OCI-LY7 (cell line): ENCODE results near the gene ALKBH2. TPM values are rescaled to one million over a fixed set of nuclear protein-coding genes. Genes with fewer than 3 reads are reported as not detected.

Experiments used
- BruUV-seq: library from RNA; stranded (reverse); fragments of 400-500 nt; replicated peaks from 2 replicates; lab custom pipeline; 2021; lab: Mats Ljungman, UMichigan
- CTCF ChIA-PET: fragments of 300-600 bp; sonication (Branson Sonifier 250); formaldehyde crosslinking; loops from one replicate; lab custom pipeline; 2022; ENCODE audit warnings: antibody characterized with exemption; ENCODE audit not compliant: unreplicated experiment; lab: Charles Lee
- POLR2A ChIA-PET: fragments of 300-600 bp; sonication (Branson Sonifier 250); formaldehyde crosslinking; loops from one replicate; lab custom pipeline; 2022; ENCODE audit warnings: antibody characterized with exemption; lab: Charles Lee
- DNase-seq: peaks from one replicate; pipeline ENCODE4 v3.0.0-alpha.2; 2015; ENCODE audit warnings: low spot score
- H2AFZ ChIP-seq: fragments of 200-600 bp; sonication (generic), shearing (Covaris generic); 2 replicates; pipeline ENCODE4 v1.6.1; 2014; ENCODE audit warnings: mild to moderate bottlenecking, antibody characterized with exemption, low read length, moderate library complexity
- H3K27ac ChIP-seq: fragments of 200-600 bp; sonication (generic); 2 replicates; pipeline ENCODE4 v1.5.1; 2014; ENCODE audit warnings: mixed run types, low read depth, mild to moderate bottlenecking, moderate library complexity, low read length, inconsistent platforms; ENCODE audit not compliant: poor library complexity, severe bottlenecking
- H3K36me3 ChIP-seq: fragments of 200-600 bp; sonication (generic); 2 replicates; pipeline ENCODE4 v1.6.1; 2014; ENCODE audit warnings: mild to moderate bottlenecking, antibody characterized with exemption, low read length, moderate library complexity, mixed read lengths; ENCODE audit not compliant: insufficient read depth
- H3K4me1 ChIP-seq: fragments of 200-600 bp; sonication (generic); 2 replicates; pipeline ENCODE4 v1.5.1; 2014; ENCODE audit warnings: mild to moderate bottlenecking, low read length; ENCODE audit not compliant: insufficient read depth, poor library complexity, severe bottlenecking
- H3K4me2 ChIP-seq: fragments of 200-600 bp; sonication (generic); 2 replicates; pipeline ENCODE4 v1.6.1; 2014; ENCODE audit warnings: mild to moderate bottlenecking, low read length
- H3K4me3 ChIP-seq: fragments of 200-600 bp; sonication (generic); 2 replicates; pipeline ENCODE4 v1.5.1; 2014; ENCODE audit warnings: mild to moderate bottlenecking, low read depth, low read length; ENCODE audit not compliant: poor library complexity, severe bottlenecking
- H3K79me2 ChIP-seq: fragments of 200-600 bp; sonication (generic); 2 replicates; pipeline ENCODE4 v1.6.1; 2016; ENCODE audit warnings: low read depth, mild to moderate bottlenecking, low read length, moderate library complexity, mixed read lengths; ENCODE audit not compliant: insufficient read depth
- H3K9me2 ChIP-seq: fragments of 200-600 bp; sonication (generic); 2 replicates; pipeline ENCODE4 v1.6.1; 2016; ENCODE audit warnings: mild to moderate bottlenecking, low read length, mixed read lengths; ENCODE audit not compliant: insufficient read depth
- H3K9me3 ChIP-seq: fragments of 200-600 bp; sonication (generic); 2 replicates; pipeline ENCODE4 v1.6.1; 2014; ENCODE audit warnings: mild to moderate bottlenecking, mixed run types, low read length, mixed read lengths
- H4K20me1 ChIP-seq: fragments of 200-600 bp; sonication (generic); 2 replicates; pipeline ENCODE4 v1.6.1; 2014; ENCODE audit warnings: mild to moderate bottlenecking, antibody characterized with exemption, low read length, moderate library complexity, mixed read lengths; ENCODE audit not compliant: insufficient read depth
- EZH2phosphoT487 ChIP-seq: fragments of 200-600 bp; sonication (generic); IDR thresholded peaks from 2 replicates; pipeline ENCODE4 v1.6.1; 2018; ENCODE audit warnings: low read depth, borderline replicate concordance, mild to moderate bottlenecking, mixed run types, antibody characterized with exemption, low read length, moderate library complexity, mixed read lengths
- intact Hi-C: fragments of 100-400 bp; cut with micrococcal nuclease; formaldehyde crosslinking; loops from one replicate; pipeline ENCODE4 v1.10.0; 2022; ENCODE audit not compliant: unreplicated experiment
- total RNA-seq, 2 experiments: library from RNA; depleted of rRNA in 1 of 2; stranded (reverse); fragments of >200 nt in 1 of 2; shearing (Covaris generic) in 1 of 2; gene quantifications; 2 replicates each; pipeline ENCODE4 v1.2.3, GENCODE V29; 2014 to 2022
- TF ChIP-seq, protein P1 (sequence below): fragments of 200-600 bp; sonication (generic); conservative IDR thresholded peaks from 2 replicates; pipeline ENCODE4 v1.5.1; 2014; ENCODE audit warnings: mild to moderate bottlenecking, antibody characterized with exemption, low read length, moderate library complexity, mixed read lengths

Gene ALKBH2
- total RNA-seq, 2 experiments from 2014 or later: 70.3 to 111 TPM

DNA sequence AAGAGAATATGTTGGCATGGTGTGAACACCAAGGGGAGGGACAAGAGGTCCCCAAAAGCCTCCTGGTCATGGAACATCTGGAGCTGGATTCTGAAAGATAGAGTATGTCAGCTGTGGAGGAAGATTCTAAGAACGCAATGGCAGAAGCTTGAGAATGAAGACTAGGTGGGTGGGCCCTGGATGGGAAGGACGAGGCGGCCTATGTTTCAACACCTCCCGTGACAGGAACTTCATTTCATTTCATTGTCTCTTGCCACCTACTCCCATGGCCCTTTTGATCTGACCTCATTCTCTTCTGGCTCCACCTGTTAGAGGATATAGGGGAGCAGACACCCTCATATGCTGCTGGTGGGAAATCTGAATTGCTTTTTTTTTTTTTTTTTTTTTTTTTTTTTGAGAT is 7.5 kb upstream of the ALKBH2 start:
- Histone ChIP-seq H3K4me3 (no peak overlapping the region), H3K79me2 (peaks cover 28% of the 10 kb centered on the region), H3K27ac (no peak overlapping the region), H3K9me3 (no peaks in the 10 kb centered on the region), H3K4me2 (no peak overlapping the region), H4K20me1 (0 out of 2 replicates have a peak, but pooled peaks cover 4% of the 10 kb centered on the region), H3K9me2 (no peaks in the 10 kb centered on the region), H2AFZ (no peak overlapping the region), H3K4me1 (peaks cover 31% of the 10 kb centered on the region), H3K36me3 (peaks cover 76% of the 10 kb centered on the region)
- CTCF ChIA-PET: no interaction called here
- POLR2A ChIA-PET: interaction anchor here (0.5 to 1.1 kb wide), 5 partner anchors 47 to 454 kb away, joined by 3 to 7 read pairs (median 3); no protein-coding TSS in a partner anchor
- no TSS peak for BruUV-seq
- intact Hi-C loops: no loop called here
- TF ChIP-seq, protein P1, sequence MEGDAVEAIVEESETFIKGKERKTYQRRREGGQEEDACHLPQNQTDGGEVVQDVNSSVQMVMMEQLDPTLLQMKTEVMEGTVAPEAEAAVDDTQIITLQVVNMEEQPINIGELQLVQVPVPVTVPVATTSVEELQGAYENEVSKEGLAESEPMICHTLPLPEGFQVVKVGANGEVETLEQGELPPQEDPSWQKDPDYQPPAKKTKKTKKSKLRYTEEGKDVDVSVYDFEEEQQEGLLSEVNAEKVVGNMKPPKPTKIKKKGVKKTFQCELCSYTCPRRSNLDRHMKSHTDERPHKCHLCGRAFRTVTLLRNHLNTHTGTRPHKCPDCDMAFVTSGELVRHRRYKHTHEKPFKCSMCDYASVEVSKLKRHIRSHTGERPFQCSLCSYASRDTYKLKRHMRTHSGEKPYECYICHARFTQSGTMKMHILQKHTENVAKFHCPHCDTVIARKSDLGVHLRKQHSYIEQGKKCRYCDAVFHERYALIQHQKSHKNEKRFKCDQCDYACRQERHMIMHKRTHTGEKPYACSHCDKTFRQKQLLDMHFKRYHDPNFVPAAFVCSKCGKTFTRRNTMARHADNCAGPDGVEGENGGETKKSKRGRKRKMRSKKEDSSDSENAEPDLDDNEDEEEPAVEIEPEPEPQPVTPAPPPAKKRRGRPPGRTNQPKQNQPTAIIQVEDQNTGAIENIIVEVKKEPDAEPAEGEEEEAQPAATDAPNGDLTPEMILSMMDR: no peak
- TF ChIP-seq EZH2phosphoT487: no peak
- no peak for DNase-seq

GRCh38 chr12:109099431-109100020 is 6.3 kb upstream of the ALKBH2 start:
- Histone ChIP-seq H3K9me3 (no peaks in the 10 kb centered on the region), H3K36me3 (peaks cover 64% of the 10 kb centered on the region), H4K20me1 (0 out of 2 replicates have a peak, but pooled peaks cover 4% of the 10 kb centered on the region), H3K79me2 (peaks cover 28% of the 10 kb centered on the region), H3K4me2 (peak overlapping the region; percentile 71), H3K4me1 (peaks cover 41% of the 10 kb centered on the region), H3K9me2 (no peaks in the 10 kb centered on the region), H3K4me3 (peak overlapping the region; percentile 87), H2AFZ (no peak overlapping the region), H3K27ac (no peak overlapping the region)
- DNase-seq: no peak
- POLR2A ChIA-PET: interaction anchor here (0.9 to 1.1 kb wide), 3 partner anchors 12 to 45 kb away, joined by 3 to 5 read pairs (median 3); no protein-coding TSS in a partner anchor
- intact Hi-C loops: loop anchor here (10.0 kb wide), 1 partner anchor 465 kb away; the partner anchor contains the start of gene SELPLG
- BruUV-seq: no TSS peak
- CTCF ChIA-PET: no interaction called here
- TF ChIP-seq, protein P1: no peak
- TF ChIP-seq EZH2phosphoT487: no peak

DNA sequence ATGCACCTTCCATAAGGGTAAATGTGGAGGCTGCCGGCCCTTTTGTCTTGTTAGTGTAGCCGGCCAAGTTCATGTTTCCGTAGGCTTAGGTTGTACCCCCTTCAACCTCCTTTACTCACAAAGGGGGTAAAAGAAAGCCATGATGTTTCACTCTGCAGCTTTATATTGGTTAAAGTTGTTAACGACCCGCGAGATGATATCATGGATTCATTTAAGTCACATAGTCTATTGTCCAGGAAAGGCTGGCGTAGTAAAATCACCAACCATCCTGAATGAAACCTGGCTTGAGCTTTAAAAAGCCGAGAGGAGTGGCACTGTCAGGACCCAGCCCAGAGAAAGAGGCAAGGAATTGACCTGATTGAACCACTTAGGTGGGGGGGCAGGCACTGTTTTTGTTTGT is 5.4 kb upstream of the ALKBH2 start:
- H3K4me1 ChIP-seq: peaks cover 50% of the 10 kb centered on the region
- H3K9me2 ChIP-seq: no peaks in the 10 kb centered on the region
- ChIA-PET CTCF (interaction anchor here (0.7 kb wide), 1 partner anchor 8 kb away, joined by 3 read pairs; no protein-coding TSS in a partner anchor), POLR2A (interaction anchor here (0.8 to 1.0 kb wide), 3 partner anchors 13 to 461 kb away, joined by 3 to 5 read pairs (median 3); no protein-coding TSS in a partner anchor)
- H2AFZ ChIP-seq: no peak overlapping the region
- H3K4me2 ChIP-seq: peak overlapping the region; percentile 71
- DNase-seq: no peak
- intact Hi-C loops: loop anchor here (10.0 kb wide), 1 partner anchor 464 kb away; the partner anchor contains the start of gene SELPLG
- H3K9me3 ChIP-seq: no peaks in the 10 kb centered on the region
- H3K79me2 ChIP-seq: peaks cover 28% of the 10 kb centered on the region
- TF ChIP-seq, protein P1: no peak
- TF ChIP-seq EZH2phosphoT487: no peak
- H3K36me3 ChIP-seq: peaks cover 55% of the 10 kb centered on the region
- H3K4me3 ChIP-seq: peak overlapping the region; percentile 87
- no TSS peak for BruUV-seq
- H3K27ac ChIP-seq: peak overlapping the region; percentile 2
- 0 out of 2 replicates have a peak, but pooled peaks cover 4% of the 10 kb centered on the region for H4K20me1 ChIP-seq
